Left lung (tissue), 10 donors: ENCODE measurements around the gene ERBB4. TPM values are rescaled to one million over a fixed set of nuclear protein-coding genes. Genes with fewer than 3 reads are reported as not detected.
"Not testable (repeated sequence)": the region's sequence is repeated elsewhere in the genome, so short reads cannot be mapped to it uniquely, and the experiment has no call there.

ENCODE experiments used
- ATAC-seq: fragments of 200-7000 bp; cut with Tn5 transposase; one replicate; pipeline ENCODE4 v1.9.1; 2020; ENCODE audit warnings: moderate library complexity
- DNase-seq, 4 donors: peaks; one replicate each; pipeline ENCODE4 v3.0.0-alpha.2; 2013 to 2020
- H3K27ac ChIP-seq, 2 donors: fragments of 200-600 bp; sonication (generic) in 1 of 2; one replicate each; pipeline versions ENCODE4 v1.5.0 to v1.8.0; 2020 to 2021
- H3K27me3 ChIP-seq, 2 donors: fragments of 200-600 bp; sonication (generic) in 1 of 2; one replicate each; pipeline versions ENCODE4 v1.5.0 to v1.8.0; 2020 to 2021
- H3K36me3 ChIP-seq, 2 donors: fragments of 200-600 bp; sonication (generic) in 1 of 2; one replicate each; pipeline versions ENCODE4 v1.5.0 to v1.8.0; 2020 to 2021
- H3K4me1 ChIP-seq, 2 donors: fragments of 200-600 bp; one replicate each; pipeline ENCODE4 v1.8.0; 2021
- H3K4me3 ChIP-seq, 2 donors: fragments of 200-600 bp; sonication (generic) in 1 of 2; one replicate each; pipeline versions ENCODE4 v1.5.0 to v1.8.0; 2020 to 2021; ENCODE audit warnings: mild to moderate bottlenecking in 1 of 2
- H3K9me3 ChIP-seq, 2 donors: fragments of 200-600 bp; sonication (generic) in 1 of 2; one replicate each; pipeline versions ENCODE4 v1.5.0 to v1.8.0; 2020 to 2021
- intact Hi-C, 2 donors: fragments of 100-400 bp; cut with DNase I; formaldehyde crosslinking; loops; one replicate each; pipeline versions ENCODE4 v1.11.2 to v1.14.2; 2022
- polyA plus RNA-seq, 6 donors: library from polyadenylated mRNA; unstranded; fragments of 120-200 nt; gene quantifications; one replicate each; pipeline ENCODE4 v1.2.1, GENCODE V29; 2013; ENCODE audit not compliant: insufficient read length in 6 of 6
- total RNA-seq, 2 donors: library from RNA; stranded (reverse); fragmentation: NEBNext Ultra II Directional; extraction: Animal tissue kit (Norgen Biotek cat#: 25700); gene quantifications; one replicate each; pipeline ENCODE4 v1.2.1, GENCODE V29; 2021
- TF ChIP-seq, protein P1 (sequence below), 2 donors: fragments of 200-600 bp; sonication (generic) in 1 of 2; IDR thresholded peaks; one replicate each; pipeline versions ENCODE4 v1.5.0 to v1.8.0; 2021; ENCODE audit warnings: antibody characterized with exemption in 2 of 2
- donor health status: DM: no; HTN: yes; CAD: no.
- donor health status: DM: no; HTN: no; CAD: no.

ERBB4 gene
- total and polyA plus RNA-seq, 8 donors = 0.89 to 16.0 (median 1.4) TPM

DNA sequence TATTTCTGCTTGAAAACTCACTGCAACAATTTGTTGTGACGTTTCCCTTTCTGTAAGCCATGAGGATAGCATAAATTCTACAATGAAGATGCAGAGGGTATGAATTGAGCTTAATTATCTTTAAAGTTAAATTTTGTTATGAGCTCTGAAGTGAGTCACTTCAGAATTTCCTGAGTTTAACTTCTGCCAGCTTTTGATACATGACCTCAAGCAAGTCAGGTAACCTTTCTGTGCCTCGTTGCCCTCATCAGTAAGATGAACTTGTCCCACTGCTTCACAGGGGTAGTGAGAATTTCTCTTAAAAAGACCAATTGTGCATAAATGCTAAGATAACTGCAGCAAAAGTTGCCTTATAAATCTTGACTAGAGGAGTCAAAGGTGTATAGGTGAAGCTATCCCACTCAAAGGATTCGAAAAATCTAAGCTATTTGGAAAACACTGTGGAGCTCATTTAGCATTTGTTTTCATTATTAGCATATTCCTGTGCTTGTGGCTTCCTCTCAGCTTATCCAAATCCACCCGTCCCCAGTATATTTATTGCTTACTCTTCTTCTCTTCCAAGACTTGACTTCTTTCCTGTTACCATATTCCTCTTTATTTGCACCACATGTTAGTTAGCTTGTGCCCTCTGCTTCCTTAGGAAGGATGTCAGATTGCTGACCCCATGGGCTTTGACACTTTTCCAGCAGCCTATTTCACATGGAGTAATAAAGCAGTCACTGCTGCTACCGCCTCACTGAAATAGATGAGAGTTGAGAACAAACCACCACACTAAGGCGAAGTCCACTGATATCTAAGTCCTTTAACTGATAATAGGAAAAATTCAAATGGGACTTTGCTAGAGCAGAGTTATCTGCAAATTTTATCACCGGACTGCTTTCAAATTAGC is 428.6 kb downstream of the ERBB4 start:
- Histone ChIP-seq H3K27ac (no peak overlapping the region), H3K4me1 (no peaks in the 10 kb centered on the region), H3K4me3 (no peak overlapping the region), H3K9me3 (no peaks in the 10 kb centered on the region), H3K27me3 (no peaks in the 10 kb centered on the region), H3K36me3 (no peaks in the 10 kb centered on the region)
- intact Hi-C loops = no loop called here
- ATAC-seq (no peak), DNase-seq (peak in 1 of 4 donors; percentile 2)
- TF ChIP-seq, protein P1, sequence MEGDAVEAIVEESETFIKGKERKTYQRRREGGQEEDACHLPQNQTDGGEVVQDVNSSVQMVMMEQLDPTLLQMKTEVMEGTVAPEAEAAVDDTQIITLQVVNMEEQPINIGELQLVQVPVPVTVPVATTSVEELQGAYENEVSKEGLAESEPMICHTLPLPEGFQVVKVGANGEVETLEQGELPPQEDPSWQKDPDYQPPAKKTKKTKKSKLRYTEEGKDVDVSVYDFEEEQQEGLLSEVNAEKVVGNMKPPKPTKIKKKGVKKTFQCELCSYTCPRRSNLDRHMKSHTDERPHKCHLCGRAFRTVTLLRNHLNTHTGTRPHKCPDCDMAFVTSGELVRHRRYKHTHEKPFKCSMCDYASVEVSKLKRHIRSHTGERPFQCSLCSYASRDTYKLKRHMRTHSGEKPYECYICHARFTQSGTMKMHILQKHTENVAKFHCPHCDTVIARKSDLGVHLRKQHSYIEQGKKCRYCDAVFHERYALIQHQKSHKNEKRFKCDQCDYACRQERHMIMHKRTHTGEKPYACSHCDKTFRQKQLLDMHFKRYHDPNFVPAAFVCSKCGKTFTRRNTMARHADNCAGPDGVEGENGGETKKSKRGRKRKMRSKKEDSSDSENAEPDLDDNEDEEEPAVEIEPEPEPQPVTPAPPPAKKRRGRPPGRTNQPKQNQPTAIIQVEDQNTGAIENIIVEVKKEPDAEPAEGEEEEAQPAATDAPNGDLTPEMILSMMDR (IDR thresholded peaks at IDR 0.05) = no peak

DNA sequence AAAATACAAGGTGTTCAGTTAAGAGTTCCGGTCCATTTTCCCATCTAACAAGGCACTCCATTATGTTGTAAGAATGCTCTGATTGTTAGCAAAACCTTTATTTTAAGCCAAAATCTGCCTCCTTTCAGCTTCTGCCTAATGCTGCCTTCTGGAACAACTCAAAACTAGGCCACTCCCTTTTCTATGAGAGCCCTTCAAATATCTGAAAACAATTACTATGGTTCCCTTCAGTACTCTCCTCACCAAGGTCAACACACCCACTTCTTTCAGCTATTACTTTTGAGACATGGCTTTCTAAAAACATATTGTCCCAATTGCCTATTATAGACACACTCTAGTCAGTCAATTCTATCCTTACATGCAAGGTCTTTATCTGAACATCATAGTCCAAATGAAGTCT is 429.4 kb downstream of the ERBB4 start:
- ATAC-seq = peak; percentile 91
- intact Hi-C loops = no loop called here

DNA sequence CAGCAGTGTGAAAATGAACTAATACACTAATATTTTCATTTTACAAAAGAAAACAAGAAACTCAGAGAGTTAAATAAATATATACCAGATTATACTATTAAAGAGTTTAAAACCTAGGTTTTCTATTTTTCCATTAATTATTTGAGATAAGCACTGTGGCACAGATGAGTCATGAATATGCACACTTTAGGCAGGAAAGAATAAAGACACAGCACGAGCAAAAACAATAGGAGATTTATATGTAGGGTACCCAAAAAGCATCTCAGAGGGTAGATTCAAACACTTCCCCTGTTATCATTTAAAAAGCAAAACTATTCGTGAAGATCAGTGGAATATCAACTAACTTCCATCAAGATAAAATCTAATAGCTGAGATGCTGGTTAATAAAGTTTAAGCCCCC is 430.6 kb downstream of the ERBB4 start:
- Histone ChIP-seq H3K36me3 (no peaks in the 10 kb centered on the region), H3K4me3 (no peak overlapping the region), H3K4me1 (no peaks in the 10 kb centered on the region), H3K9me3 (no peaks in the 10 kb centered on the region), H3K27ac (no peak overlapping the region), H3K27me3 (no peaks in the 10 kb centered on the region)
- TF ChIP-seq, protein P1 (IDR thresholded peaks at IDR 0.05) = no peak
- intact Hi-C loops = no loop called here
- ATAC-seq (no peak), DNase-seq (no peak)

More for the DNA sequence above, 429.4 kb downstream of the ERBB4 start:
- H3K27ac ChIP-seq = no peak overlapping the region
- no peaks in the 10 kb centered on the region for H3K9me3 ChIP-seq
- no peaks in the 10 kb centered on the region for H3K4me1 ChIP-seq
- no peaks in the 10 kb centered on the region for H3K36me3 ChIP-seq
- no peaks in the 10 kb centered on the region for H3K27me3 ChIP-seq
- H3K4me3 ChIP-seq = no peak overlapping the region
- TF ChIP-seq, protein P1 (IDR thresholded peaks at IDR 0.05) = no peak
- DNase-seq = peak in 1 of 4 donors; percentile 9

DNA sequence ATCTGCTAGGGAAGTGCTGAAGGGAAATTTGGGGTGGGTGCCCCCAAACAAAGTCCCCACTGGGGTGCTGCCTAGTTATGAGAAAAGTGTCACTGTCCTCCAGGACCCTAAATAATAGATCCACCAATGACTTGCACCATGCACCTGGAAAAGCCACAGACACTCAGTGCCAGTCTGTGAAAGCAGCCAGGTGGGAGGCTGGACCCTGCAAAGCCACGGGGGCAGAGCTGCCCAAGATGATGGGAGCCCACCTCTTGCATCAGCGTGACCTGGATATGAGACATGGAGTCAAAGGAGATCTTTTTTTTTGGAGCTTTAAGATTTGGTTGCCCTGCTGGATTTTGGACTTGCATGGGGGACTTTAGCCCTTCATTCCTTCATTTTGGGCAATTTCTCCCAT is 431.6 kb downstream of the ERBB4 start:
- no peaks in the 10 kb centered on the region for H3K27me3 ChIP-seq
- ATAC-seq = no peak
- no peaks in the 10 kb centered on the region for H3K4me1 ChIP-seq
- no peak overlapping the region for H3K4me3 ChIP-seq
- no peaks in the 10 kb centered on the region for H3K36me3 ChIP-seq
- no peak overlapping the region for H3K27ac ChIP-seq
- no peaks in the 10 kb centered on the region for H3K9me3 ChIP-seq
- DNase-seq = peak in 1 of 4 donors; percentile 34
- intact Hi-C loops = no loop called here
- TF ChIP-seq, protein P1 (IDR thresholded peaks at IDR 0.05) = no peak

DNA sequence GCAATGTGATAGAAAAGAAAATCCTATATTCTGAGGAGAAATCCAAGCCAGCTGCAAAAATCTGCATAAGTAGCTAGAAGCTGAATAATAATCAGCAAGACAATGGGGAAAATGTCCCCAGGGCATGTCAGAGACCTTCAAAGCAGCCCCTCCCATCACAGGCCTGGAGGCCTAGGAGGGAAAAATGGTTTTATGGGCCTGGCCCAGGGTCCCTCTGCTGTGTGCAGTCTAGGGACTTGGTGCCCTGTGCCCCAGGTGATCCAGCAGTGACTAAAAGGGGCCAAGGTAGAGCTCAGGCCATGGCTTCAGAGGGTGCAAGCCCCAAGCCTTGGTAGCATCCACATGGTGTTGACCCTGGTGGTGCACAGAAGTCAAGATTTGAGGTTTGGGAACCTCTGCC is 432.1 kb downstream of the ERBB4 start:
- H3K4me3 ChIP-seq, H3K4me1 ChIP-seq, H3K27me3 ChIP-seq, H3K9me3 ChIP-seq, ATAC-seq, H3K27ac ChIP-seq, intact Hi-C loops, H3K36me3 ChIP-seq: not testable (repeated sequence)
- peak in 1 of 4 donors; percentile 20 for DNase-seq
